Epithelial cell of proximal tubule (primary cell): ENCODE measurements around the gene MVB12B. TPM values are rescaled to one million over a fixed set of nuclear protein-coding genes. Genes with fewer than 3 reads are reported as not detected.

Experiments used
- DNase-seq: peaks from one replicate; pipeline ENCODE4 v3.0.0-alpha.2; 2011; ENCODE audit warnings: low read depth
- H3K4me3 ChIP-seq: 2 replicates; pipeline ENCODE4 v1.5.1; 2011; ENCODE audit warnings: low read depth, mild to moderate bottlenecking, low read length
- total RNA-seq: library from RNA; depleted of rRNA; stranded (reverse); fragments of >200 nt; gene quantifications from 2 replicates; pipeline ENCODE4 v1.2.3, GENCODE V29; 2015
- TF ChIP-seq, protein P1 (sequence below): conservative IDR thresholded peaks from 2 replicates; pipeline ENCODE4 v1.5.1; 2012; ENCODE audit warnings: low read depth, mild to moderate bottlenecking, low read length

Gene MVB12B
- total RNA-seq, 1 donor from 2014 or later = 6.1 TPM

DNA sequence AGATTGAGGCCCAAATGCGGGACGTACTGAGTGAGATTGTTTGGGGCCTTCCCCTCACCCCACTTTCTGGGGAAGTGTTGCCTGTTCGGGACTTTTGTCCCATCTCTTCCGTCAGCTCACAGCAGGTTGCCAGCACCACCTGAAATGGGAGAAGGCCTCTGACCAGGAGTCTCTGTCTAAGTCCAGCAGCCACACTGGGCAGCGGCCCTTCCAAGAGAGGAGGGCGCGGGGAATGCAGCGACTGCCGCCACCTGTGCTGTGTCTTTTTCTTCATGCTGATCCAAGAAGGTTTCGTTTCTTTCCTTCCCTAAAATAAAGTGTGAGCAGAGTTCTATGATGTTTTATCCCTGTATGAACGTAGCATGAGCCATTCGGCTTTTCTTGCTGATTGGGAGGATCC, 152.9 kb downstream of the MVB12B start:
- DNase-seq = no peak
- no peak overlapping the region for H3K4me3 ChIP-seq
- TF ChIP-seq, protein P1, sequence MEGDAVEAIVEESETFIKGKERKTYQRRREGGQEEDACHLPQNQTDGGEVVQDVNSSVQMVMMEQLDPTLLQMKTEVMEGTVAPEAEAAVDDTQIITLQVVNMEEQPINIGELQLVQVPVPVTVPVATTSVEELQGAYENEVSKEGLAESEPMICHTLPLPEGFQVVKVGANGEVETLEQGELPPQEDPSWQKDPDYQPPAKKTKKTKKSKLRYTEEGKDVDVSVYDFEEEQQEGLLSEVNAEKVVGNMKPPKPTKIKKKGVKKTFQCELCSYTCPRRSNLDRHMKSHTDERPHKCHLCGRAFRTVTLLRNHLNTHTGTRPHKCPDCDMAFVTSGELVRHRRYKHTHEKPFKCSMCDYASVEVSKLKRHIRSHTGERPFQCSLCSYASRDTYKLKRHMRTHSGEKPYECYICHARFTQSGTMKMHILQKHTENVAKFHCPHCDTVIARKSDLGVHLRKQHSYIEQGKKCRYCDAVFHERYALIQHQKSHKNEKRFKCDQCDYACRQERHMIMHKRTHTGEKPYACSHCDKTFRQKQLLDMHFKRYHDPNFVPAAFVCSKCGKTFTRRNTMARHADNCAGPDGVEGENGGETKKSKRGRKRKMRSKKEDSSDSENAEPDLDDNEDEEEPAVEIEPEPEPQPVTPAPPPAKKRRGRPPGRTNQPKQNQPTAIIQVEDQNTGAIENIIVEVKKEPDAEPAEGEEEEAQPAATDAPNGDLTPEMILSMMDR = no peak

- DNase-seq = no peak
- TF ChIP-seq, protein P1 = no peak
- no peak overlapping the region for H3K4me3 ChIP-seq
Observed at GRCh38 chr9:126480813-126481212, 154.2 kb downstream of the MVB12B start.

DNA sequence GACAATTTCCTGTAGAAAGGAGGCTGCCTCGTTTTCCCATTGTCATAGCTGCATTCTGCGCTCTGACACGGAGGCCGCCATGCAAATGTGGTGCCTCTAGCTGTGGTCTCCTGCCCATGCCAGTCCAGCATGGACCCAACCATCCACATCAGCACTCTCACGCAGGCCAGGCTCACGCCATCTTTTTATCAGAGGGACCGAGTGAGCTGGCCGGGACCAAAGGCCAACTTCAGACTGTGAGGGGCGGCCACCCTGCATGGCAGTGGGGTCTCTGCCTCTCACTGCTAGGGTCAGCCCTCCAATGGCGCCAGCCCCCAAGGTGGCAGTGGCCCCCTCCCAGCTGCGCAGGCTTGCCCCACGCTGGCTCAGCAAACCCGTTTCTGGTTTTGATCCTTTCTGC, 155.2 kb downstream of the MVB12B start:
- TF ChIP-seq, protein P1 = no peak
- DNase-seq = no peak
- H3K4me3 ChIP-seq = no peak overlapping the region

DNA sequence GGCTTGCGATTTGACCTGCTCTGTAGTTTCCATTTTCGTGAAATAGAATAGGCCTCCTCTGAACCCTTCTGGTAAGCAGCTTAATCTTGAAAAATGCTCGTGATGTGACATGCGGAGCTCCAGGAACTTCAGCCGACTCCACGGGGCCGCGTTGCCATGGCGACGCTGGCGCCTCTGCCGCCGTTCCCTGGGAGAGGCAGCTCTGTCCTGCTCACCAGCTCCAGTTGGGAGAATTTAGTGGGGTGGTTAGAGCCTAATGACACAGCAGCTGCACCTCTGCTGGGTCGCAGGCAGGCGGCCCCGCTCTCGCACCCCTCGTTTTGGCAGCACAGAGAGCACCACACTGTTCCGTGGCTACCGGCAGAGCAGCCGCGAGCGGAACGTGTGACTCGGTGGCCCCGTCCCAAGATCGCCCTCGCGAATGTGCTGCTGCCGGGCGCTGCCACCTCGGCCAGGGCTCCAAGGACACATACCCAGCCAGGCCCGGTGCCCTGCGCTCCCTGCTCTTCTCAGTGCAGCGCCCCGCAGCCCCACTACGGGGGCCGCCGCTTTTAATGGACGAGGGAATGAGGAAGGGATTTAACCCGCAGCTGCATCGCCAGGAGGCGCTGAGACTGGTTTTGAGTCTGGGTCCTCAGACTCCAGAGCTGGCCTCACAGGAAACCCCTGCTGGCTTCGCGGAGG, 155.9 kb downstream of the MVB12B start:
- TF ChIP-seq, protein P1 = no peak
- DNase-seq = no peak
- no peak overlapping the region for H3K4me3 ChIP-seq

DNA sequence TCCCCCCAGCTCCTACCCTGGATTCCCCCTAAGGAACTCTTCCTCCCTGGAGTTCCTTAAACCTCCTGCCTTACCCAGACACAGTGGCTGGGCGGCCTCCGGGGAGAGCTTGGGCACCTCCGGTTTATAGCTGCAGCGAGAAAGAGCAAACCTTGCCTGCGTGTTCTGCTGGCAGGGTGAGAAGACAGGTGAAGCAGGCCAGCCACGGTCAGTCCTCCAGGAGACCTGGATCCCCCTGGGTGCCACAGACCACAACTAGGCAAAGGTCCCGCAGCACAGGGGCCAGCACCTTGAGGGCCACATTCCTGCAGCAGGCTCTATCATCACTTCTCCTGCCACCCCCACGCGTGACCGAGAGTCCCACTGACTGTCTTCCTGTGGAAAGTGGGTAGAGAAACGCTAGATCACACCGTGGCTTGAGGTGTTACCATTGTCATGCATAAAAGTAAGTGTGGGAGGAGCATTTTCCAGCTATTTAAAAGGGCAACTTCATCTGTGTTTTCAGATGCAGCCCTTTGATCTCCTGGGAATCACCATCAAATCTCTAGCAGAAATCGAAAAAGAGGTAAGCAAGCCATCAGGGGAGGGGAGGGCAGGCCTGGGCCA, 156.9 kb downstream of the MVB12B start:
- DNase-seq = no peak
- TF ChIP-seq, protein P1 = no peak

GRCh38 chr9:126485662-126486061, 159.0 kb downstream of the MVB12B start:
- no peak for DNase-seq
- H3K4me3 ChIP-seq = no peak overlapping the region

More for the DNA sequence above, 156.9 kb downstream of the MVB12B start:
- no peak overlapping the region for H3K4me3 ChIP-seq

More at GRCh38 chr9:126485662-126486061, 159.0 kb downstream of the MVB12B start:
- TF ChIP-seq, protein P1 = no peak
